NT2/D1 (cell line): ENCODE results near the gene EDAR.

ENCODE experiments used
- SUZ12 ChIP-seq: IDR thresholded peaks from 2 replicates; pipeline ENCODE4 v1.6.1; 2011; ENCODE audit not compliant: insufficient read length, insufficient read depth; ENCODE audit errors: extremely low read depth
- YY1 ChIP-seq: IDR thresholded peaks from 2 replicates; pipeline ENCODE4 v1.6.1; 2011; ENCODE audit not compliant: insufficient read length, insufficient read depth
- ZNF274 ChIP-seq: IDR thresholded peaks from 2 replicates; pipeline ENCODE4 v1.6.1; 2011; ENCODE audit warnings: mild to moderate bottlenecking, low read depth, low read length

DNA sequence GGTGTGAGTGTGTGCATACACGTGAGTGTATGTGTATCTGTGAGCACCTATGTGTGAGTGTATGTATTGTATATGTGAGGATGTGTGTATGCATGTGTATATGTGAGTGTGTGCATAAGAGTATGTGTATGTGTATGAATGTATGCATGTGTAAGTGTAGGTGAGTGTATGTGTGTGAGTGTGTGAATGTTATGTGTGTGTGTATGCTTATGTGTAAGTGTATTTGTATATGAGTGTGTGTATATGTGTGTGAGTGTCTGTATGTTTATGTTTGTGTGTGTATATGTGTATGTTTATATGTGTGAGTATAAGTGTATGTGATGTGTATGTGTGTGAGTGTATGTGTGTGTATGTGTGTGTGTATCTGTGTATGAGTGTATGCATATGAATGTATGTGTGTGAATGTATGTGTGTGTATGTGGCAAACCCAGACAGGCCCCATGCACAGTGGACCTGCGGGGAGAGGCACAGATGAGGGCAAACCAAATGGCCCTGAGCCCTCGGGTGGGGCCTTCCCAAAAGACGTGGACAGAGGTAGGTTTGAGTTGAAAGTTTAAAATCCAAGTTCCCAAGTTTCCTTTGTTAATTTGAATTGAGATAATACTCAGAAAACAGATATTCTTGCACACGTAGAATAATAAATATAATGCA is 51.5 kb downstream of the EDAR start:
- TF ChIP-seq YY1 (no peak), ZNF274 (no peak), SUZ12 (no peak)
